HCT116 (cell line): ENCODE data around the gene LSM2. TPM values are rescaled to one million over a fixed set of nuclear protein-coding genes. Genes with fewer than 3 reads are reported as not detected.

Experiments used
- ATAC-seq: fragments of 200-7000 bp; cut with Tn5 transposase; 2 replicates; pipeline ENCODE4 v1.9.1; 2020; ENCODE audit warnings: mild to moderate bottlenecking, moderate library complexity
- BruUV-seq: library from RNA; stranded (reverse); fragments of 400-500 nt; replicated peaks from 2 replicates; lab custom pipeline; 2021; lab: Mats Ljungman, UMichigan
- CTCF ChIA-PET: fragments of 300-600 bp; sonication (Branson Sonifier 250); formaldehyde crosslinking; loops from one replicate; lab custom pipeline; 2021; ENCODE audit warnings: antibody characterized with exemption; lab: Charles Lee
- POLR2A ChIA-PET: fragments of 300-600, 350-600 bp; sonication (Branson Sonifier 250); formaldehyde crosslinking; loops from one replicate; lab custom pipeline; 2021; ENCODE audit warnings: antibody characterized with exemption; lab: Charles Lee
- RAD21 ChIA-PET, 2 experiments: fragments of 300-600 bp; sonication (Branson Sonifier 250); formaldehyde crosslinking; loops; one replicate each; lab custom pipeline; 2023; ENCODE audit warnings: low total read pairs in 2 of 2; ENCODE audit not compliant: uncharacterized antibody in 2 of 2, unreplicated experiment in 2 of 2, low non-redundant PET in 1 of 2; lab: Charles Lee
- DNase-seq: peaks from one replicate; pipeline ENCODE4 v3.0.0-alpha.2; 2010; ENCODE audit warnings: low read depth, low spot score
- H2AFZ ChIP-seq: fragments of 200-600 bp; shearing (Covaris generic), sonication (generic); 2 replicates; pipeline ENCODE4 v1.6.1; 2017; ENCODE audit warnings: low read depth, mixed run types, mixed read lengths, antibody characterized with exemption, low read length; ENCODE audit not compliant: poor library complexity, severe bottlenecking
- H3K27ac ChIP-seq: 2 replicates; pipeline ENCODE4 v1.5.1; 2012; ENCODE audit warnings: low read depth, low read length
- H3K27me3 ChIP-seq: fragments of 200-600 bp; sonication (generic); 2 replicates; pipeline ENCODE4 v1.6.1; 2016; ENCODE audit warnings: mixed run types, low read length, mixed read lengths; ENCODE audit not compliant: insufficient read depth
- H3K36me3 ChIP-seq, 2 experiments: fragments of 200-500 bp in 1 of 2; fragments of 200-600 bp in 1 of 2; sonication (Bioruptor generic) in 1 of 2; sonication (generic) in 1 of 2; 2 replicates each; pipeline versions ENCODE4 v1.5.1 to v1.6.1; 2014 to 2016; ENCODE audit warnings: low read length in 2 of 2, inconsistent platforms in 1 of 2, mixed read lengths in 1 of 2, mixed run types in 1 of 2; ENCODE audit not compliant: insufficient read depth in 2 of 2, control insufficient read depth in 1 of 2
- H3K4me1 ChIP-seq, 2 experiments: fragments of 200-600 bp in 1 of 2; sonication (generic) in 1 of 2; 2 replicates each; pipeline versions ENCODE4 v1.5.1 to v1.6.1; 2012 to 2017; ENCODE audit warnings: low read length in 2 of 2, inconsistent platforms in 1 of 2, mild to moderate bottlenecking in 1 of 2, mixed read lengths in 1 of 2, mixed run types in 1 of 2, moderate library complexity in 1 of 2; ENCODE audit not compliant: insufficient read depth in 2 of 2, control insufficient read depth in 1 of 2
- H3K4me2 ChIP-seq: fragments of 200-600 bp; sonication (generic); 2 replicates; pipeline ENCODE4 v1.6.1; 2017; ENCODE audit warnings: mixed run types, low read length, mixed read lengths
- H3K4me3 ChIP-seq, 2 experiments: fragments of 200-600 bp in 1 of 2; sonication (generic) in 1 of 2; replicated peaks in 1 of 2; 2 replicates each; pipeline ENCODE4 v1.5.1; 2011 to 2016; ENCODE audit warnings: low read length in 2 of 2, control low read depth in 1 of 2, low read depth in 1 of 2, mild to moderate bottlenecking in 1 of 2, mixed read lengths in 1 of 2, mixed run types in 1 of 2
- H3K79me2 ChIP-seq: fragments of 200-600 bp; sonication (generic); 2 replicates; pipeline ENCODE4 v1.6.1; 2017; ENCODE audit warnings: mild to moderate bottlenecking, mixed run types, low read length, moderate library complexity, mixed read lengths; ENCODE audit not compliant: insufficient read depth
- H3K9ac ChIP-seq: fragments of 200-600 bp; sonication (generic); 2 replicates; pipeline ENCODE4 v1.6.1; 2016; ENCODE audit warnings: low read length, mixed read lengths
- H3K9me2 ChIP-seq: fragments of 200-600 bp; sonication (generic), shearing (Covaris generic); 2 replicates; pipeline ENCODE4 v1.6.1; 2017; ENCODE audit warnings: mixed run types, mild to moderate bottlenecking, moderate library complexity; ENCODE audit not compliant: insufficient read depth
- H3K9me3 ChIP-seq, 2 experiments: fragments of 200-500 bp in 1 of 2; fragments of 200-600 bp in 1 of 2; sonication (Bioruptor generic) in 1 of 2; sonication (generic) in 1 of 2; 2 replicates each; pipeline ENCODE4 v1.6.1; 2014 to 2017; ENCODE audit warnings: low read length in 2 of 2, mixed read lengths in 2 of 2, inconsistent platforms in 1 of 2, low read depth in 1 of 2, mild to moderate bottlenecking in 1 of 2, mixed run types in 1 of 2, moderate library complexity in 1 of 2; ENCODE audit not compliant: control insufficient read depth in 1 of 2, insufficient read depth in 1 of 2
- H4K20me1 ChIP-seq: fragments of 200-600 bp; sonication (generic), shearing (Covaris generic); 2 replicates; pipeline ENCODE4 v1.6.1; 2017; ENCODE audit warnings: mixed run types, mild to moderate bottlenecking, moderate library complexity; ENCODE audit not compliant: insufficient read depth
- CBX3 ChIP-seq: IDR thresholded peaks from 2 replicates; pipeline ENCODE4 v1.6.1; 2012; ENCODE audit warnings: low read depth
- EGR1 ChIP-seq: IDR thresholded peaks from 2 replicates; pipeline ENCODE4 v1.6.1; 2012; ENCODE audit warnings: low read depth
- EZH2phosphoT487 ChIP-seq: fragments of 200-600 bp; IDR thresholded peaks from 2 replicates; pipeline ENCODE4 v1.6.1; 2018; ENCODE audit warnings: antibody characterized with exemption, borderline replicate concordance
- FOSL1 ChIP-seq: IDR thresholded peaks from 2 replicates; pipeline ENCODE4 v1.6.1; 2012; ENCODE audit warnings: low read depth
- MAX ChIP-seq: IDR thresholded peaks from 2 replicates; pipeline ENCODE4 v1.6.1; 2012
- POLR2A ChIP-seq: IDR thresholded peaks from 2 replicates; pipeline ENCODE4 v1.7.0; 2011; ENCODE audit warnings: borderline replicate concordance; ENCODE audit not compliant: insufficient read depth, insufficient read length; ENCODE audit errors: extremely low read depth
- POLR2AphosphoS5 ChIP-seq: IDR thresholded peaks from 2 replicates; pipeline ENCODE4 v1.6.1; 2011; ENCODE audit warnings: mild to moderate bottlenecking, low read depth, low read length, moderate library complexity
- RAD21 ChIP-seq: IDR thresholded peaks from 2 replicates; pipeline ENCODE4 v1.6.1; 2012; ENCODE audit warnings: low read depth, mild to moderate bottlenecking
- SIN3A ChIP-seq: IDR thresholded peaks from 2 replicates; pipeline ENCODE4 v1.6.1; 2012; ENCODE audit warnings: low read depth
- SP1 ChIP-seq: IDR thresholded peaks from 2 replicates; pipeline ENCODE4 v1.6.1; 2012; ENCODE audit warnings: low read depth
- SRF ChIP-seq: IDR thresholded peaks from 2 replicates; pipeline ENCODE4 v1.6.1; 2012; ENCODE audit warnings: low read depth
- TCF7L2 ChIP-seq: IDR thresholded peaks from 2 replicates; pipeline ENCODE4 v1.7.0; 2011; ENCODE audit warnings: borderline replicate concordance, inconsistent platforms; ENCODE audit not compliant: insufficient read depth, insufficient read length; ENCODE audit errors: extremely low read depth
- YY1 ChIP-seq: IDR thresholded peaks from 2 replicates; pipeline ENCODE4 v1.6.1; 2011; ENCODE audit warnings: low read length, low read depth, moderate library complexity, mild to moderate bottlenecking; ENCODE audit not compliant: insufficient replicate concordance; ENCODE audit errors: extremely low read depth
- ZBTB33 ChIP-seq: IDR thresholded peaks from 2 replicates; pipeline ENCODE4 v1.6.1; 2011; ENCODE audit warnings: mild to moderate bottlenecking, low read length, moderate library complexity; ENCODE audit not compliant: insufficient replicate concordance; ENCODE audit errors: extremely low read depth
- ZNF274 ChIP-seq: fragments of 200-500 bp; sonication (Bioruptor generic); IDR thresholded peaks from 2 replicates; pipeline ENCODE4 v1.6.1; 2014; ENCODE audit warnings: mild to moderate bottlenecking, low read depth, low read length, inconsistent platforms
- intact Hi-C: fragments of 100-400 bp; cut with micrococcal nuclease; formaldehyde crosslinking; loops from 2 replicates; pipeline ENCODE4 v1.10.0; 2022
- total RNA-seq: library from RNA; stranded (reverse); gene quantifications from one replicate; pipeline ENCODE4 v1.2.1, GENCODE V29; 2021; ENCODE audit not compliant: unreplicated experiment
- TF ChIP-seq, protein P1 (sequence below), 3 experiments: fragments of 200-600 bp in 1 of 3; sonication (generic) in 1 of 3; IDR thresholded peaks in 2 of 3; conservative IDR thresholded peaks in 1 of 3; 2 replicates each; pipeline ENCODE4 v1.5.1; 2012 to 2017; ENCODE audit warnings: low read depth in 2 of 3, low read length in 2 of 3, antibody characterized with exemption in 1 of 3, borderline replicate concordance in 1 of 3, control low read depth in 1 of 3, mild to moderate bottlenecking in 1 of 3, mixed read lengths in 1 of 3, mixed run types in 1 of 3, moderate library complexity in 1 of 3; ENCODE audit not compliant: insufficient read depth in 1 of 3
- TF ChIP-seq, protein P2 (sequence below): IDR thresholded peaks from 2 replicates; pipeline ENCODE4 v1.6.1; 2012; ENCODE audit warnings: low read depth
- TF ChIP-seq, protein P3 (sequence below): IDR thresholded peaks from 2 replicates; pipeline ENCODE4 v1.6.1; 2012

Gene LSM2
- total RNA-seq, 1 experiment from 2014 or later: 89.7 TPM

GRCh38 chr6:31781244-31782125 lies 25.3 kb downstream of the LSM2 start:
- no peak overlapping the region for H3K4me3 ChIP-seq
- DNase-seq (no peak), ATAC-seq (no peak)
- RAD21 ChIA-PET: no interaction called here
- no peaks in the 10 kb centered on the region for H3K9me3 ChIP-seq
- no peak overlapping the region; the same call in 1 of the 2 replicates for H3K27ac ChIP-seq
- H3K4me2 ChIP-seq: no peak overlapping the region
- H3K27me3 ChIP-seq: no peaks in the 10 kb centered on the region
- H2AFZ ChIP-seq: no peak overlapping the region
- BruUV-seq: no TSS peak
- H3K36me3 ChIP-seq: peaks cover 31 to 57% of the 10 kb centered on the region in 2 experiments
- H3K4me1 ChIP-seq: peaks cover 15 to 21% of the 10 kb centered on the region in 2 experiments
- no peaks in the 10 kb centered on the region for H4K20me1 ChIP-seq
- intact Hi-C loops: no loop called here
- peaks cover 5% of the 10 kb centered on the region; the same call in 1 of the 2 replicates for H3K79me2 ChIP-seq
- no peak overlapping the region for H3K9ac ChIP-seq
- H3K9me2 ChIP-seq: no peaks in the 10 kb centered on the region
- CTCF ChIA-PET: no interaction called here
- POLR2A ChIA-PET: no interaction called here
- TF ChIP-seq EZH2phosphoT487 (no peak), ZBTB33 (no peak), MAX (no peak), YY1 (no peak), SIN3A (no peak), TCF7L2 (no peak), SRF (no peak), ZNF274 (no peak), POLR2A (no peak), SP1 (no peak), FOSL1 (no peak), POLR2AphosphoS5 (no peak), RAD21 (no peak), EGR1 (no peak), CBX3 (no peak)
- TF ChIP-seq, protein P1, sequence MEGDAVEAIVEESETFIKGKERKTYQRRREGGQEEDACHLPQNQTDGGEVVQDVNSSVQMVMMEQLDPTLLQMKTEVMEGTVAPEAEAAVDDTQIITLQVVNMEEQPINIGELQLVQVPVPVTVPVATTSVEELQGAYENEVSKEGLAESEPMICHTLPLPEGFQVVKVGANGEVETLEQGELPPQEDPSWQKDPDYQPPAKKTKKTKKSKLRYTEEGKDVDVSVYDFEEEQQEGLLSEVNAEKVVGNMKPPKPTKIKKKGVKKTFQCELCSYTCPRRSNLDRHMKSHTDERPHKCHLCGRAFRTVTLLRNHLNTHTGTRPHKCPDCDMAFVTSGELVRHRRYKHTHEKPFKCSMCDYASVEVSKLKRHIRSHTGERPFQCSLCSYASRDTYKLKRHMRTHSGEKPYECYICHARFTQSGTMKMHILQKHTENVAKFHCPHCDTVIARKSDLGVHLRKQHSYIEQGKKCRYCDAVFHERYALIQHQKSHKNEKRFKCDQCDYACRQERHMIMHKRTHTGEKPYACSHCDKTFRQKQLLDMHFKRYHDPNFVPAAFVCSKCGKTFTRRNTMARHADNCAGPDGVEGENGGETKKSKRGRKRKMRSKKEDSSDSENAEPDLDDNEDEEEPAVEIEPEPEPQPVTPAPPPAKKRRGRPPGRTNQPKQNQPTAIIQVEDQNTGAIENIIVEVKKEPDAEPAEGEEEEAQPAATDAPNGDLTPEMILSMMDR (IDR thresholded peaks at IDR 0.05 in 2 of 3, conservative IDR thresholded peaks at IDR 0.05 in 1 of 3; ENCODE audit: borderline replicate concordance in 1 of 3, insufficient read depth in 1 of 3, low read depth in 2 of 3, low read length in 2 of 3): no peak
- TF ChIP-seq, protein P2, sequence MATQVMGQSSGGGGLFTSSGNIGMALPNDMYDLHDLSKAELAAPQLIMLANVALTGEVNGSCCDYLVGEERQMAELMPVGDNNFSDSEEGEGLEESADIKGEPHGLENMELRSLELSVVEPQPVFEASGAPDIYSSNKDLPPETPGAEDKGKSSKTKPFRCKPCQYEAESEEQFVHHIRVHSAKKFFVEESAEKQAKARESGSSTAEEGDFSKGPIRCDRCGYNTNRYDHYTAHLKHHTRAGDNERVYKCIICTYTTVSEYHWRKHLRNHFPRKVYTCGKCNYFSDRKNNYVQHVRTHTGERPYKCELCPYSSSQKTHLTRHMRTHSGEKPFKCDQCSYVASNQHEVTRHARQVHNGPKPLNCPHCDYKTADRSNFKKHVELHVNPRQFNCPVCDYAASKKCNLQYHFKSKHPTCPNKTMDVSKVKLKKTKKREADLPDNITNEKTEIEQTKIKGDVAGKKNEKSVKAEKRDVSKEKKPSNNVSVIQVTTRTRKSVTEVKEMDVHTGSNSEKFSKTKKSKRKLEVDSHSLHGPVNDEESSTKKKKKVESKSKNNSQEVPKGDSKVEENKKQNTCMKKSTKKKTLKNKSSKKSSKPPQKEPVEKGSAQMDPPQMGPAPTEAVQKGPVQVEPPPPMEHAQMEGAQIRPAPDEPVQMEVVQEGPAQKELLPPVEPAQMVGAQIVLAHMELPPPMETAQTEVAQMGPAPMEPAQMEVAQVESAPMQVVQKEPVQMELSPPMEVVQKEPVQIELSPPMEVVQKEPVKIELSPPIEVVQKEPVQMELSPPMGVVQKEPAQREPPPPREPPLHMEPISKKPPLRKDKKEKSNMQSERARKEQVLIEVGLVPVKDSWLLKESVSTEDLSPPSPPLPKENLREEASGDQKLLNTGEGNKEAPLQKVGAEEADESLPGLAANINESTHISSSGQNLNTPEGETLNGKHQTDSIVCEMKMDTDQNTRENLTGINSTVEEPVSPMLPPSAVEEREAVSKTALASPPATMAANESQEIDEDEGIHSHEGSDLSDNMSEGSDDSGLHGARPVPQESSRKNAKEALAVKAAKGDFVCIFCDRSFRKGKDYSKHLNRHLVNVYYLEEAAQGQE: no peak
- TF ChIP-seq, protein P3, sequence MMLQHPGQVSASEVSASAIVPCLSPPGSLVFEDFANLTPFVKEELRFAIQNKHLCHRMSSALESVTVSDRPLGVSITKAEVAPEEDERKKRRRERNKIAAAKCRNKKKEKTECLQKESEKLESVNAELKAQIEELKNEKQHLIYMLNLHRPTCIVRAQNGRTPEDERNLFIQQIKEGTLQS: no peak
